Measurements from ENCODE around the gene HEATR5B. TPM values are rescaled to one million over a fixed set of nuclear protein-coding genes. Genes with fewer than 3 reads are reported as not detected.

The HEATR5B gene
- total RNA-seq, 4 donors from 2014 or later = 25.6 to 65.3 (median 45.3) TPM

- H3K4me1 ChIP-seq = peaks cover 33% of the 10 kb centered on the region
- no peak overlapping the region for H3K4me3 ChIP-seq
- no peak for DNase-seq (ENCODE audit: low spot score in 2 of 2)
- no peak for TF ChIP-seq POLR2A (IDR thresholded peaks at IDR 0.05)
- TF ChIP-seq POLR2AphosphoS5 (IDR thresholded peaks at IDR 0.05) = no peak
- no peak for TF ChIP-seq EP300 (IDR thresholded peaks at IDR 0.05)
- no peak for TF ChIP-seq CTCF (IDR thresholded peaks at IDR 0.05)
- H3K36me3 ChIP-seq = no peaks in the 10 kb centered on the region
- H3K9me3 ChIP-seq = no peaks in the 10 kb centered on the region
- no peaks in the 10 kb centered on the region for H3K27me3 ChIP-seq
- no peak overlapping the region for H3K27ac ChIP-seq
- WGBS = 80% methylated on average over 2 of the region's 2 CpGs
These were observed 124.0 kb downstream of the HEATR5B start for GRCh38 chr2:36960005-36960675.

GRCh38 chr2:36954977-36955607, 129.1 kb downstream of the HEATR5B start:
- H3K4me3 ChIP-seq = no peak overlapping the region
- no peak for DNase-seq (ENCODE audit: low spot score in 2 of 2)
- peaks cover 31% of the 10 kb centered on the region for H3K4me1 ChIP-seq
- 74% methylated on average over 6 of the region's 6 CpGs for WGBS
- no peaks in the 10 kb centered on the region for H3K9me3 ChIP-seq
- no peak overlapping the region for H3K27ac ChIP-seq
- no peaks in the 10 kb centered on the region for H3K36me3 ChIP-seq
- H3K27me3 ChIP-seq = no peaks in the 10 kb centered on the region
- no peak for TF ChIP-seq POLR2A (IDR thresholded peaks at IDR 0.05)
- TF ChIP-seq EP300 (IDR thresholded peaks at IDR 0.05) = no peak
- TF ChIP-seq CTCF (IDR thresholded peaks at IDR 0.05) = no peak
- no peak for TF ChIP-seq POLR2AphosphoS5 (IDR thresholded peaks at IDR 0.05)

GRCh38 chr2:36952748-36953197, 131.4 kb downstream of the HEATR5B start:
- Histone ChIP-seq H3K4me3 (no peak overlapping the region), H3K9me3 (no peaks in the 10 kb centered on the region), H3K27ac (peak overlapping the region; percentile 61), H3K4me1 (peaks cover 31% of the 10 kb centered on the region), H3K36me3 (no peaks in the 10 kb centered on the region), H3K27me3 (no peaks in the 10 kb centered on the region)
- no peak for TF ChIP-seq CTCF (IDR thresholded peaks at IDR 0.05)
- no peak for TF ChIP-seq POLR2A (IDR thresholded peaks at IDR 0.05)
- TF ChIP-seq EP300 (IDR thresholded peaks at IDR 0.05) = no peak
- no peak for TF ChIP-seq POLR2AphosphoS5 (IDR thresholded peaks at IDR 0.05)
- DNase-seq (ENCODE audit: low spot score in 2 of 2) = no peak
- 61% methylated on average over 3 of the region's 3 CpGs for WGBS

- TF ChIP-seq EP300 (IDR thresholded peaks at IDR 0.05) = no peak
- TF ChIP-seq POLR2AphosphoS5 (IDR thresholded peaks at IDR 0.05) = no peak
- no peak for TF ChIP-seq POLR2A (IDR thresholded peaks at IDR 0.05)
- no peak for TF ChIP-seq CTCF (IDR thresholded peaks at IDR 0.05)
- H3K4me3 ChIP-seq = no peak overlapping the region
- H3K27me3 ChIP-seq = no peaks in the 10 kb centered on the region
- WGBS = 89% methylated on average over 7 of the region's 7 CpGs
- H3K9me3 ChIP-seq = no peaks in the 10 kb centered on the region
- H3K36me3 ChIP-seq = no peaks in the 10 kb centered on the region
- no peak for DNase-seq (ENCODE audit: low spot score in 2 of 2)
- H3K4me1 ChIP-seq = peaks cover 31% of the 10 kb centered on the region
- peak overlapping the region; percentile 61 for H3K27ac ChIP-seq
These were observed 132.6 kb downstream of the HEATR5B start for GRCh38 chr2:36951574-36951973.

- H3K36me3 ChIP-seq = no peaks in the 10 kb centered on the region
- no peaks in the 10 kb centered on the region for H3K9me3 ChIP-seq
- H3K27me3 ChIP-seq = no peaks in the 10 kb centered on the region
- H3K4me3 ChIP-seq = no peak overlapping the region
- 64% methylated on average over 2 of the region's 2 CpGs for WGBS
- DNase-seq (ENCODE audit: low spot score in 2 of 2) = no peak
- peak overlapping the region; percentile 61 for H3K27ac ChIP-seq
- TF ChIP-seq POLR2A (IDR thresholded peaks at IDR 0.05) (no peak), POLR2AphosphoS5 (IDR thresholded peaks at IDR 0.05) (no peak), CTCF (IDR thresholded peaks at IDR 0.05) (no peak), EP300 (IDR thresholded peaks at IDR 0.05) (no peak)
- H3K4me1 ChIP-seq = peaks cover 31% of the 10 kb centered on the region
These were observed 133.1 kb downstream of the HEATR5B start for GRCh38 chr2:36951027-36951518.

Measured in suprapubic skin (tissue), 4 donors.